Measurements from ENCODE around the gene CETN1.

The CETN1 gene

DNA sequence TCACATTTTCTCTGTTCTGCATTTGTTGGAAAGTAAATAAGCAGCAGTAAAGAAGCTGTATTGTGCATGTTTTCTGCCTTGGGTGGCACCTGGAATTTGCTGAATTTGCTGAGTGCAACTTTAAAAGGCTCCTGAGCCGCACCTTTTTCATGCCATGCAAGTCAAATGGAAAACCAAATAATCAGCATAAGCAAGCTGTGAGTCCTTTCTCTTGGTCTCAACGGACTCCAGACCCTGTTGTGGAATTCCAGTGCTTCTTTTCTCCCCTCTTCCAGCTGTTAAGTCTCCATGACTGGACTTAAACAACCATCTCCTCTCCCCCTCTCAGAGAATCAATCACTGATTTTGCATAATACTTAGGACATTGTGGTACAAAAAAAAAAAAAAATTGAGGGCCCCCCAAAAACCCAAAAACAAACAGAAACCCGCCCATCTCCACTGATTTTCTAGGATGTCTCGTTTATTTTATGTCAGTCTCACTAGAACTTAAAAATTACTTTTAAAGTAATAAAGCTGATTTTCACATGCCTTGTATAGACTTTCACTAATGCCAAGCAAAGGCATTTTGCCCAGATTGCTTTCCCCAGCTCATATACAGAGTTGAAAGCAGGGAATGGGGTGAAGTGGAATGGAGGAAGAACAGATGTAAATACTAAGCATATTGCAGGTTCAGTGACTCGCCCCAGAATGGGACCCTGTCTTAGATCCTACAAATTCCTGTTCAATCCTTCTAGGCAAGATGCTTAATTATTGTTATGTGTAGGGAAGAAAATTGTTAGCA, 5.1 kb upstream of the CETN1 start:
- no peak for DNase-seq
- in situ Hi-C loops (cut with MboI; ENCODE audit: low pct_unique_long_range_greater_than_20kb, low sequenced_read_pairs) = no loop called here

DNA sequence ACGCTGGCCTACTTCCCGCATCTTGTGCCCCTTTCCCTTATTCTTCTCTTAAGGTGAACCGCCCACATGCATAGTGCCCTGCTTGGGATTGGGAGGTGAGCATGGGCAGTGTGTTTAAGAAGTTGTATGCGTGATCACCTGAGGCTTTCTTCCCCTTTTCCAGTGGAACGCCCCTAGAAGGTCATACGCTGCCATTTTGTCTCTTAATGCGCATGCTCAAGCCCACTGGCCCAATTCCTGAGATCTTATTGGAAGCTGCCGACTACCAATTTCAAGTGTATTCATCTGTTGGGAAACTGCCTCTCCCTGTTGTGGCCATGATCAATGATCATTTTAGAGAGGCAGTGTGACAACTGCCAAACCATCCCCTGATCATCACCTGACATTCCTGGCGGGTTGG, 3.3 kb upstream of the CETN1 start:
- DNase-seq = no peak
- in situ Hi-C loops (cut with MboI; ENCODE audit: low pct_unique_long_range_greater_than_20kb, low sequenced_read_pairs) = no loop called here

- no peak for DNase-seq
- in situ Hi-C loops (cut with MboI; ENCODE audit: low pct_unique_long_range_greater_than_20kb, low sequenced_read_pairs) = no loop called here
Measured at GRCh38 chr18:577643-578375, 2.4 kb upstream of the CETN1 start.

DNA sequence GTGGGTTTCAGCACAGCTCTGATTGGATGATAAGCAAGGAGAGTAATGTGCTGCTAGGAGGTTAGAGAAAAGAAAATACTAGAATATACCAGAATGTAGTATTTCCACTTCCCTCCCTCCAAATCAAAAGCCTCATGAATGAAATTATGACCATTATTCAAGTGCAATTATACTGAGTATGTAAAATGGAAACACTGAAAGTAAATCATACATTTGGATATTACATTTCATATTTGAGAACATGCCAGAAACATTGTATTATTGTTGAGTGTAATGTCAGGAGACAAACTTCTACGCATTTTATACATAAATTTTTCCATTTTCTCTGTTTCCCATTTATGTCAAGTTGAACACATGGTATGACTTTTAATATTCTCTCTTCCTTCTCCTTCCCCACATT, 942 bp upstream of the CETN1 start:
- in situ Hi-C loops (cut with MboI; ENCODE audit: low pct_unique_long_range_greater_than_20kb, low sequenced_read_pairs) = no loop called here
- DNase-seq = no peak

DNA sequence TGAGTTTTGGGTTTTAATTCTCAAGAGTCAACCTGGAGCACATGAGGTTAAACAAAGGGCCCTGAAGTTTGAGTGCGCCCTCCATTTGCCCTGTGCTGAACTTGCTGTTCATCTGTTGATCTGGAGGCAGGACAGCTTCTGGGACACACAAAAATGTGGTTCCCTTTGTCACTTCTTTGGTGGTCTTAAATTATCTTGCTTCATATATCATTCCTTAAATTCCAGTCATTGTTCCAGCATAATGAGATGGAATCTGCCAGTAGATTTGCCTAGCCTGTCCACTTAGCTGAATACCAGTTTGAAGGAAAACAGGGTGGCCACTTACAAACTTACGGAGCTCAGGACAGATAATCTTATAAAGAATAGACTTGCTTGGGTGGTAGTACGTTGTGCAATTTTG, 916 bp downstream of the CETN1 start:
- in situ Hi-C loops (cut with MboI; ENCODE audit: low pct_unique_long_range_greater_than_20kb, low sequenced_read_pairs) = no loop called here
- no peak for DNase-seq

- in situ Hi-C loops (cut with MboI; ENCODE audit: low pct_unique_long_range_greater_than_20kb, low sequenced_read_pairs) = no loop called here
- no peak for DNase-seq
Measured at GRCh38 chr18:582465-582864, 2.3 kb downstream of the CETN1 start.

GRCh38 chr18:595068-595467, 14.9 kb downstream of the CETN1 start:
- in situ Hi-C loops (cut with MboI; ENCODE audit: low pct_unique_long_range_greater_than_20kb, low sequenced_read_pairs) = no loop called here

GRCh38 chr18:595571-595970, 15.4 kb downstream of the CETN1 start:
- in situ Hi-C loops (cut with MboI; ENCODE audit: low pct_unique_long_range_greater_than_20kb, low sequenced_read_pairs) = no loop called here
- no peak for DNase-seq

More at GRCh38 chr18:595068-595467, 14.9 kb downstream of the CETN1 start:
- no peak for DNase-seq

DNA sequence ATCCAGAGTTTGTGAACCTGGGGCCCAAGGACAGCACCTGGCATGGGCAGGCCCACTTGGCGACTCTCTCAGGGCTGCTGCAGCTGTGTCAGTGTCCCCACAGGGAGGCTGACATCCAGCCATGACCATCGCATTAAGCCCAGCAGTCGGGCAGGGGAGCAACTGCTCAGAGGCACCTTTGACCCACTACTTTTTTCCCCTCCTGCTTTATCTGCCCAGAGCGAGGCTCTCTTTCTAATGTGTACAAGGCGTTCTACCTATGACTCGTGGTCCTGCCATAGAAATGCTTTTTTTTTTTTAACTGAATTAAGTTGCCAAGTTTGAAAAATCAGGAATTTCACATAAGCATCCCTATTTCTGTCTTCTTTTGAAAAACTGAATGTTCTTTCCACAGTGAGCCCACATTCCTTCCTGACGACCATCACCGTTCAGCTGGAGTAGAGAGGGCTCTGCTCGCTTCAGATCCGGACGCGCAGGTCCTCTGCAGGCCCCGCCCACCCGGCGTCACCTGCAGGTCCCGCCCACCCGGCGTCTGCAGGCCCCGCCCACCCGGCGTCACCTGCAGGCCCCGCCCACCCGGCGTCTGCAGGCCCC, 16.2 kb downstream of the CETN1 start:
- in situ Hi-C loops (cut with MboI; ENCODE audit: low pct_unique_long_range_greater_than_20kb, low sequenced_read_pairs) = no loop called here
- DNase-seq = no peak

- DNase-seq = no peak
- in situ Hi-C loops (cut with MboI; ENCODE audit: low pct_unique_long_range_greater_than_20kb, low sequenced_read_pairs) = no loop called here
Measured at GRCh38 chr18:598124-598589, 18.0 kb downstream of the CETN1 start.

DNA sequence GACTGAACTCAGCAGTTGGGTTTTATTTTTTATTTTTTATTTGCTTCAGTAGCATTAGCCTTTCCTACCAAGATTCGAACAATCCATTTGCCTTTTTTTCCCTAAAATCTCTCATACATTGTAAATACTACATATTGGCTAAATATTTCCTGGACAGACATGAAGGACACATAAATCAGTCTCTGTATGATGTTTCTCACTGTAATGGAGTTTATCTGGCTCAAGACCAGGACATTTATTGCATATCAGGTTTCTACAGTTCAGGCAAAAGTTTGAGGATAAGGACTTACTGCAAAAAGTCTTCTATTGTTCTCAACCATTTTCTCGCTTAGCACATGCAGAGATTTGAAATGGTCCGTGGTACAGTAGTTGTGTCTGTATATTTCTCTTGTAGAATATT, 19.9 kb downstream of the CETN1 start:
- no peak for DNase-seq
- in situ Hi-C loops (cut with MboI; ENCODE audit: low pct_unique_long_range_greater_than_20kb, low sequenced_read_pairs) = no loop called here

DNA sequence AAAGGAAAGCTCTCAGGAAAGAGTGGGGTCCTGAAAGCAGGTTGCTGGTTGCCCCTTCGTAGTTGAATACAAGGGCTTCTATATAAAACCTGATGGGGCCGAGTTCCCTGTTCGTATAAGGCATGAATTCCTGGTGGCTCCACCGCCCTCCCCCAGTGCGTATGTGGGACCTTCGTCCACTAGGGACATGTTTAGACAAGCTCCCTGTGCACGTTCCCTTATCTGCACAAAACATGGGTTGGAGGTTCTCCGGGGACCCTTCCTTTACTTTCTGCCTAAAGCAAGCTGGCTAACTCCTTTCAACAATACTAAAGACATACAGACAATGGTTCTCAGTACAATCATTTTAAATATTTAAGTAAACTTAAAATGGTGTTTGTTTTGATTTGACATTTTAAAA, 24.6 kb downstream of the CETN1 start:
- in situ Hi-C loops (cut with MboI; ENCODE audit: low pct_unique_long_range_greater_than_20kb, low sequenced_read_pairs) = no loop called here

GRCh38 chr18:607930-608329, 27.8 kb downstream of the CETN1 start:
- no peak for DNase-seq
- in situ Hi-C loops (cut with MboI; ENCODE audit: low pct_unique_long_range_greater_than_20kb, low sequenced_read_pairs) = no loop called here

More for the DNA sequence above, 24.6 kb downstream of the CETN1 start:
- no peak for DNase-seq

- DNase-seq = no peak
- in situ Hi-C loops (cut with MboI; ENCODE audit: low pct_unique_long_range_greater_than_20kb, low sequenced_read_pairs) = no loop called here
Measured at GRCh38 chr18:610214-610928, 30.2 kb downstream of the CETN1 start.

DNA sequence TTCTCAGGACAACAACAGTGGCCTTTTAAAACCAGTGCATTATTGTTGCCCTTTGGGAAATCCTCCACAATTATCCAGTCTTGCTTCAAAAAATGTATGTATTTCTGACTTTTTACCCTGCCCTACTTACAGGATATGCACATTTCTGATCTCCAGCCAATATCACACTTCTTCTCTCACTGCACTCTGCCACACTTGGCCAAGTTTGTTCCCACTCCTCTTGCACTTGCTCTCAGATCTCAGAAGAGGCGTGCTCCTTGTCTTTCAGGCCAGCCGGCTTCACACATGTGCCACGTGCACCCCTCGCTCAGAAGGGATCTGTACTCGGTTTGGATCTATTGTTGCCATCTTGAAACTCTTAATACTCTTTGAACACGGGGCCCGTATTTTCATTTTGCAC, 32.0 kb downstream of the CETN1 start:
- DNase-seq = no peak
- in situ Hi-C loops (cut with MboI; ENCODE audit: low pct_unique_long_range_greater_than_20kb, low sequenced_read_pairs) = no loop called here

- in situ Hi-C loops (cut with MboI; ENCODE audit: low pct_unique_long_range_greater_than_20kb, low sequenced_read_pairs) = no loop called here
- no peak for DNase-seq
Measured at GRCh38 chr18:614193-614592, 34.0 kb downstream of the CETN1 start.

DNA sequence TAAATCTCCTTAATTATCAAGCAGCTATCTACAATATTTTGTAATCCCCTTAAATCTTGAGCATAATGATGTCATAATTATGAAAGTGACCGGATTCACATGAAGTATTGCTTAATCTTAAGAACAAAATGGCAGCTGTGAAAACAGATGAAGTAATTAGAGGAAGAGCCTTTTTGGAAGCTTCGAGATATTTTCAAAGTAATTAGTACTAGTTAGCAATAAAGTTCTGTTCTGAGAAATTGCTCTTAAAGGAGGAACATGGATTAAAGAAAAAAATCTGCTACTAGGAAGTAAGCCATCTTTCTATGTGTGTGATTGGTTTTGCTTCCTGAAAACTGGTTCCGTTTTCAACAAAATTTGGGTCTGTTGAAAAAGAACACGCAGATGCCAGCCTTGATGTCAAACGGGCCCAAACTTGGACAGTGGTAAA, 34.9 kb downstream of the CETN1 start:
- DNase-seq = no peak
- in situ Hi-C loops (cut with MboI; ENCODE audit: low pct_unique_long_range_greater_than_20kb, low sequenced_read_pairs) = no loop called here

DNA sequence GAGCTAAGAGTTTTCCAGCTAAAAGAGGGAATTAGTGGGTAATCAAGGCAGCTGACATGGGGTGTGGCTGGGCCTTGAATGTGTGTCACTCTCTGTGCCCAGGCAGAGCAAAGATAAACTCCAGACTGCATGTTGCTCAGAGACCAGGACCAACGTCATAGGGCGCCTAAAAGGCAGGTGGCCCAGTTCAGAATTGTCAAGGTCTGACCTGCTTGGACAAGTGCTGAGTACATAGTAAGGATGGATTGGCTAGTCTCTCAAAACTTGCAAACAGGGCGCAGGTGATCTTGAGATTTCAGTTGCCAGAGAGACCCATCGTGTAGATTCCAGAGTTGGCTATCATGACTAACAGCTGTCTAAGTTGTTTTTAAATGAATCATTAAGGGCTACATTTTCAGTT, 35.6 kb downstream of the CETN1 start:
- in situ Hi-C loops (cut with MboI; ENCODE audit: low pct_unique_long_range_greater_than_20kb, low sequenced_read_pairs) = no loop called here
- no peak for DNase-seq

GRCh38 chr18:616380-616995, 36.3 kb downstream of the CETN1 start:
- peak; percentile 53 for DNase-seq
- in situ Hi-C loops (cut with MboI; ENCODE audit: low pct_unique_long_range_greater_than_20kb, low sequenced_read_pairs) = no loop called here
